ENCODE results near the gene TRDMT1.

Gene TRDMT1

DNA sequence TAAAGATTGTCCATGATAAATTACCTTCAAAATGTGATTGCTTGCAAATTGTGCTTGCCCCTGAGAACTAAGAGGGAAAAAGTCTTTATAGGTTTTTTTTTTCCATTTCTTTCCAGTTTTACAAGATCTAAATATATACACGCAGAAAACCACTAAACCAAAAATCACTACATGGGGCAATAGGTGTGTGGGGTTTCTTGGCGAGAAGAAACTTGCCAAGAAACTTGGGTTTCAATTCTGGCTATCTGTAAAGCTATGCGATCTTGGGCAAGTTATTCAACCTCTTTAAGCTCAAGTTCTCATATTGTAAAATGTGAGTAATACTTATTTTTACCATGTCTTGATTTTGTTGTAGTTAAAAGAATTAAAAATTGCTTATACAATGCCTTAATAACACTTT is 88.9 kb downstream of the TRDMT1 start:
- no peaks in the 10 kb centered on the region for H3K4me1 ChIP-seq (ENCODE audit: low read depth, poor library complexity, severe bottlenecking)
- H3K9ac ChIP-seq: no peak overlapping the region
- H3K79me2 ChIP-seq (ENCODE audit: insufficient read depth, low read depth): no peaks in the 10 kb centered on the region
- no peak overlapping the region for H3K4me3 ChIP-seq (IDR thresholded peaks at IDR 0.05; ENCODE audit: insufficient read depth, low read depth, low read length)
- H4K20me1 ChIP-seq (ENCODE audit: insufficient read depth): no peaks in the 10 kb centered on the region
- H2AFZ ChIP-seq (ENCODE audit: low read depth): no peak overlapping the region
- no peaks in the 10 kb centered on the region for H3K27me3 ChIP-seq (ENCODE audit: insufficient read depth, low read depth)
- H3K27ac ChIP-seq: no peak overlapping the region
- no peak overlapping the region for H3K4me2 ChIP-seq
- TF ChIP-seq, protein P1, sequence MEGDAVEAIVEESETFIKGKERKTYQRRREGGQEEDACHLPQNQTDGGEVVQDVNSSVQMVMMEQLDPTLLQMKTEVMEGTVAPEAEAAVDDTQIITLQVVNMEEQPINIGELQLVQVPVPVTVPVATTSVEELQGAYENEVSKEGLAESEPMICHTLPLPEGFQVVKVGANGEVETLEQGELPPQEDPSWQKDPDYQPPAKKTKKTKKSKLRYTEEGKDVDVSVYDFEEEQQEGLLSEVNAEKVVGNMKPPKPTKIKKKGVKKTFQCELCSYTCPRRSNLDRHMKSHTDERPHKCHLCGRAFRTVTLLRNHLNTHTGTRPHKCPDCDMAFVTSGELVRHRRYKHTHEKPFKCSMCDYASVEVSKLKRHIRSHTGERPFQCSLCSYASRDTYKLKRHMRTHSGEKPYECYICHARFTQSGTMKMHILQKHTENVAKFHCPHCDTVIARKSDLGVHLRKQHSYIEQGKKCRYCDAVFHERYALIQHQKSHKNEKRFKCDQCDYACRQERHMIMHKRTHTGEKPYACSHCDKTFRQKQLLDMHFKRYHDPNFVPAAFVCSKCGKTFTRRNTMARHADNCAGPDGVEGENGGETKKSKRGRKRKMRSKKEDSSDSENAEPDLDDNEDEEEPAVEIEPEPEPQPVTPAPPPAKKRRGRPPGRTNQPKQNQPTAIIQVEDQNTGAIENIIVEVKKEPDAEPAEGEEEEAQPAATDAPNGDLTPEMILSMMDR (conservative IDR thresholded peaks at IDR 0.05; ENCODE audit: low read depth, low read length): no peak
- H3K36me3 ChIP-seq (ENCODE audit: insufficient read depth): no peaks in the 10 kb centered on the region

DNA sequence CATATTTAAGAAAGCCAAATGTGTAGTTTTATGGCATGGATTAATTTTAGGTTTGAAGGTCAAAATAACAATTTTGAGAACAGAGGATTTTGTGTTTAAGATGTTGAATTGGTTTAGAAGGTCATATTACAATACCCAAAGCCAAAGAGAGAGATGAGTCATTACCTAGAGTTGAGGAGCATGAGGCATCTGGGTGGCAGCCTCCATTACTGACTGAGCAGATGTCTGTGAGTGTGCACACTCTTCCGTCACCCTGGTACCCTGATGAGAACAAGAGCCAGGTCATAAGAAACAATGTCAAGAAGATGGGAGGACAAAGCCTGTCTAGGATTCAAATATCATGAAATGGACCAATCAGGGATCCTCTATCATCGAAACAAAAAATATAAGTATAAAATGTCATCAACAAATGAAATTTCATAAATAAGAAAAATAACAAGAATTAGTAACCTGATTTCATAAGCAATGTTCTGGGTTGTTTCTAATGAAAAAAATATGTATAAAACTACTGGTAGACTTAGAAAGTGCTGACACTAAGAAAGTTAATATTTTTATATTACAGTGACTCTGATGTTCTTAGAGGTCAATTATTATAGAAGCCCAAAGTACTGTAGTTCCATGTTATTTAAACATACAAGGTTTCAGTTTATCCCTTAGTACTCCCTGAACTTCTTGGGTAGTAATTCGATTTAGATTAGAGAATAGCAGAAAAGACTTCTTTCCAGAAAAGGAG is 91.8 kb downstream of the TRDMT1 start:
- no peak overlapping the region for H3K9ac ChIP-seq
- H3K4me1 ChIP-seq (ENCODE audit: low read depth, poor library complexity, severe bottlenecking): no peaks in the 10 kb centered on the region
- H3K79me2 ChIP-seq (ENCODE audit: insufficient read depth, low read depth): no peaks in the 10 kb centered on the region
- no peaks in the 10 kb centered on the region for H3K27me3 ChIP-seq (ENCODE audit: insufficient read depth, low read depth)
- H2AFZ ChIP-seq (ENCODE audit: low read depth): no peak overlapping the region
- H3K4me3 ChIP-seq (IDR thresholded peaks at IDR 0.05; ENCODE audit: insufficient read depth, low read depth, low read length): no peak overlapping the region
- H3K36me3 ChIP-seq (ENCODE audit: insufficient read depth): no peaks in the 10 kb centered on the region
- no peak overlapping the region for H3K4me2 ChIP-seq
- H3K27ac ChIP-seq: no peak overlapping the region
- H4K20me1 ChIP-seq (ENCODE audit: insufficient read depth): no peaks in the 10 kb centered on the region
- TF ChIP-seq, protein P1 (conservative IDR thresholded peaks at IDR 0.05; ENCODE audit: low read depth, low read length): no peak

DNA sequence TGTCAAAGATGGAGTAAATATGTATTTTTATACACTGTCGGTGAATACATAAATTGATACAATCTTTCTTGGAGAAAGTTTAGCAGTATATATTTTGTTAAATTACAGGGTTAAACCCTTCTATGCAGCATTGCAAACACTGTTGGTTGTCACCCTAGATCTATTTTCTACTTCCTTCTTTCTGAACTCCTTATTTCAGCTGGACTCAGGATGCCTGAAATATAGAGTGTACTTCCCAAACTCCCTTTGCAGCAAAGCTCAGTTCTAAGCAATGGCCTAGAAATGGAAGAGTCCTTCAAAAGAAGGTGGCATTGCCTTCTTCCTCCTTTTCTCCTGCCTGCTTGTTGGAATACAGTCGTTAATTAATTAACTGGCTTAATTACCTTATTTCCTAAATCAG is 92.4 kb downstream of the TRDMT1 start:
- Histone ChIP-seq H3K4me3 (IDR thresholded peaks at IDR 0.05; ENCODE audit: insufficient read depth, low read depth, low read length) (no peak overlapping the region), H3K4me1 (ENCODE audit: low read depth, poor library complexity, severe bottlenecking) (no peaks in the 10 kb centered on the region), H2AFZ (ENCODE audit: low read depth) (no peak overlapping the region), H4K20me1 (ENCODE audit: insufficient read depth) (no peaks in the 10 kb centered on the region), H3K9ac (no peak overlapping the region), H3K27me3 (ENCODE audit: insufficient read depth, low read depth) (no peaks in the 10 kb centered on the region), H3K79me2 (ENCODE audit: insufficient read depth, low read depth) (no peaks in the 10 kb centered on the region), H3K4me2 (no peak overlapping the region), H3K27ac (no peak overlapping the region), H3K36me3 (ENCODE audit: insufficient read depth) (no peaks in the 10 kb centered on the region)
- TF ChIP-seq, protein P1 (conservative IDR thresholded peaks at IDR 0.05; ENCODE audit: low read depth, low read length): no peak

DNA sequence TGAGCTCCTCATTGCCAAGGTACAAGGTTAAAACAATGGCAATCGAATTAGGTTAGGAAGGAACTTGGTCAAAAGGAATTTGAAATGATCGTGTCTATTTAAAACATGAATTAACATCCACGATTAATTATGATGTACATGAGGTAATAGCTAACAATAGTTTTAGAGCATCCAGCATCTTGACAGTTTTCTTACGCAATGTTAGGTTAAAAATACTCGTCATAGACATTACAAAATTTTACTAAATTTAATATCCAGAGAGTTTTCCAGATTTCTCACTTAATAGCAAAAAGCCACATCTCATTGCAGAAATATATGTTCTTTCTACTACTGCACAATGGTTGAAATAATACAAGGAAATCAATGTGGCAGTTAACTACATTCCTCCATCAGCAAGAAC is 94.5 kb downstream of the TRDMT1 start:
- H3K4me2 ChIP-seq: no peak overlapping the region
- no peaks in the 10 kb centered on the region for H3K27me3 ChIP-seq (ENCODE audit: insufficient read depth, low read depth)
- no peaks in the 10 kb centered on the region for H4K20me1 ChIP-seq (ENCODE audit: insufficient read depth)
- no peaks in the 10 kb centered on the region for H3K4me1 ChIP-seq (ENCODE audit: low read depth, poor library complexity, severe bottlenecking)
- TF ChIP-seq, protein P1 (conservative IDR thresholded peaks at IDR 0.05; ENCODE audit: low read depth, low read length): no peak
- H3K27ac ChIP-seq: no peak overlapping the region
- no peak overlapping the region for H3K9ac ChIP-seq
- no peak overlapping the region for H2AFZ ChIP-seq (ENCODE audit: low read depth)
- H3K79me2 ChIP-seq (ENCODE audit: insufficient read depth, low read depth): no peaks in the 10 kb centered on the region
- H3K36me3 ChIP-seq (ENCODE audit: insufficient read depth): no peaks in the 10 kb centered on the region
- no peak overlapping the region for H3K4me3 ChIP-seq (IDR thresholded peaks at IDR 0.05; ENCODE audit: insufficient read depth, low read depth, low read length)
